Smooth muscle cell (in vitro differentiated cells): ENCODE measurements around the gene TBC1D16. TPM values are rescaled to one million over a fixed set of nuclear protein-coding genes. Genes with fewer than 3 reads are reported as not detected.

Experiments
- DNase-seq: peaks from one replicate; lab custom pipeline; 2025; ENCODE audit not compliant: unreplicated experiment; lab: John Stamatoyannopoulos, UW
- H2AFZ ChIP-seq: fragments of 200-600 bp; sonication (generic); 2 replicates; pipeline ENCODE4 v1.6.0; 2016; ENCODE audit warnings: antibody characterized with exemption, low read depth, mild to moderate bottlenecking
- H3F3A ChIP-seq: fragments of 200-600 bp; sonication (generic); 2 replicates; pipeline ENCODE4 v1.6.0; 2017; ENCODE audit warnings: antibody characterized with exemption, low read depth
- H3K27ac ChIP-seq: fragments of 200-600 bp; sonication (generic); 2 replicates; pipeline ENCODE4 v1.5.1; 2016; ENCODE audit warnings: low read depth, mild to moderate bottlenecking
- H3K27me3 ChIP-seq: fragments of 200-600 bp; sonication (generic); 2 replicates; pipeline ENCODE4 v1.6.1; 2016; ENCODE audit warnings: low read depth, mild to moderate bottlenecking
- H3K36me3 ChIP-seq: fragments of 200-600 bp; sonication (generic); 2 replicates; pipeline ENCODE4 v1.5.1; 2016; ENCODE audit warnings: low read depth
- H3K4me1 ChIP-seq: fragments of 200-600 bp; sonication (generic); 2 replicates; pipeline ENCODE4 v1.5.1; 2016; ENCODE audit warnings: low read depth
- H3K4me2 ChIP-seq: fragments of 200-600 bp; sonication (generic); 2 replicates; pipeline ENCODE4 v1.6.0; 2016; ENCODE audit warnings: mild to moderate bottlenecking
- H3K4me3 ChIP-seq: fragments of 200-600 bp; sonication (generic); 2 replicates; pipeline ENCODE4 v1.5.1; 2016; ENCODE audit warnings: mild to moderate bottlenecking
- H3K79me2 ChIP-seq: fragments of 200-600 bp; sonication (generic); 2 replicates; pipeline ENCODE4 v1.6.0; 2016; ENCODE audit warnings: low read depth, mild to moderate bottlenecking
- H3K9ac ChIP-seq: fragments of 200-600 bp; sonication (generic); 2 replicates; pipeline ENCODE4 v1.6.0; 2016; ENCODE audit warnings: low read depth
- H3K9me3 ChIP-seq: fragments of 200-600 bp; sonication (generic); replicated peaks from 2 replicates; pipeline ENCODE4 v1.5.1; 2016; ENCODE audit warnings: low read depth
- H4K20me1 ChIP-seq: fragments of 200-600 bp; sonication (generic); 2 replicates; pipeline ENCODE4 v1.6.0; 2016; ENCODE audit warnings: low read depth
- WGBS: methylation state at CpG from one replicate; pipeline ENCODE4 v1.1.7; 2016; ENCODE audit warnings: low lambda C conversion rate; 5-methylcytosine and 5-hydroxymethylcytosine counted together
- polyA plus RNA-seq: library from polyadenylated mRNA; unstranded; fragments of >200 nt; fragmentation: Nextera tagmentation; extraction: Ambion mirVana; gene quantifications from 2 replicates; pipeline ENCODE4 v1.2.1, GENCODE V29; 2016
- total RNA-seq: library from RNA; depleted of rRNA; stranded (reverse); fragments of >200 nt; gene quantifications from 2 replicates; pipeline ENCODE4 v1.2.3, GENCODE V29; 2014
- TF ChIP-seq, protein P1 (sequence below): fragments of 200-600 bp; sonication (generic); IDR thresholded peaks from 2 replicates; pipeline ENCODE4 v1.5.1; 2017; ENCODE audit warnings: borderline replicate concordance, mild to moderate bottlenecking, antibody characterized with exemption; ENCODE audit not compliant: insufficient read depth, poor library complexity, severe bottlenecking

The TBC1D16 gene
- total and polyA plus RNA-seq, 2 experiments from 2014 or later: 17.4 to 24.6 TPM

DNA sequence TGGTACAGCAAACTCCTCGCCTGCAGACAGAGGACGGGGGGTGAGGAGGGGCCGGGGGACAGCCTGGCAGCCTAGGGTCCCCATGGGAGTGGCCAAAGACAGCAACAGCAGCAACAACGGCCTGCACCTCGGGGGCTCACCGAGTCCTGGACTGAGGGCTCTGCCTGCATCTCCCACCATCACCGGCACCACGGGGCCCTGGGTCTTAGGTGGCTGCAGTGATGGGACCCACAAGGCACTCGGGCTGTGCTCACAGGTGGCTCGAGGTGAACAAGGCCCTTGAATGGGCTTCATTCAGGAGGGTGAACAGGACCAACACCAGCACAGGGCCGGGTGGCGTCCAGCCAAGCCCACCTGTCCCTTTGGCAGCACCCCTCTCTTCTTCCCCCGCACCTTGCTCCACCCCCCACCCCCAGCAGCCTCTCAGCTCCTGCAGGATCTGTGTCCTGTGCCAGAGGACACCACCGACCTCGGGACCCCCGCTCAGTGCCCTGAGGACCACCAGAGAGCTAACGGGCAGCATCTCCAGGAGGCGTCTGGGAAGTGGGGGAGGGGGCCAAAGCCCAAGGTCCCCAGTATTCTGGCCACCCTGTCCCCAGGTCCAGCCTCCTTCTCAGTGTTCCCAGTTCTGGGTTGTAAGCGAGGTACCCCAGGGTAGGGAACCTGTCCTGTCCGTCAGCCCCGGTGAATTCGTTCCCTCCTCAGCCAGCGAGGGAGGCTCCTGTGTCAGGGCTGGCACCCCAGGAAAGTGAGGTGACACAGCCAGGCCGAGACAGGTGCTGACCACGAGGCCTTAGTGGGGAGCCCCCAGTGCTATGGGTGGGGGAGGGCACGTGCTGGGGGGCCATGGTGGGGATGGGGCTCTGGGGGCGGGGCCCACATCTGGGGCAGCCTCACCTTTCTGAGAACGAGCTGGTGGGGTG, 94.3 kb downstream of the TBC1D16 start:
- TF ChIP-seq, protein P1, sequence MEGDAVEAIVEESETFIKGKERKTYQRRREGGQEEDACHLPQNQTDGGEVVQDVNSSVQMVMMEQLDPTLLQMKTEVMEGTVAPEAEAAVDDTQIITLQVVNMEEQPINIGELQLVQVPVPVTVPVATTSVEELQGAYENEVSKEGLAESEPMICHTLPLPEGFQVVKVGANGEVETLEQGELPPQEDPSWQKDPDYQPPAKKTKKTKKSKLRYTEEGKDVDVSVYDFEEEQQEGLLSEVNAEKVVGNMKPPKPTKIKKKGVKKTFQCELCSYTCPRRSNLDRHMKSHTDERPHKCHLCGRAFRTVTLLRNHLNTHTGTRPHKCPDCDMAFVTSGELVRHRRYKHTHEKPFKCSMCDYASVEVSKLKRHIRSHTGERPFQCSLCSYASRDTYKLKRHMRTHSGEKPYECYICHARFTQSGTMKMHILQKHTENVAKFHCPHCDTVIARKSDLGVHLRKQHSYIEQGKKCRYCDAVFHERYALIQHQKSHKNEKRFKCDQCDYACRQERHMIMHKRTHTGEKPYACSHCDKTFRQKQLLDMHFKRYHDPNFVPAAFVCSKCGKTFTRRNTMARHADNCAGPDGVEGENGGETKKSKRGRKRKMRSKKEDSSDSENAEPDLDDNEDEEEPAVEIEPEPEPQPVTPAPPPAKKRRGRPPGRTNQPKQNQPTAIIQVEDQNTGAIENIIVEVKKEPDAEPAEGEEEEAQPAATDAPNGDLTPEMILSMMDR: no peak
- Histone ChIP-seq H3K9me3 (no peaks in the 10 kb centered on the region), H4K20me1 (no peaks in the 10 kb centered on the region), H3K4me1 (no peaks in the 10 kb centered on the region), H2AFZ (no peak overlapping the region), H3K4me3 (no peak overlapping the region), H3K4me2 (no peak overlapping the region), H3K27ac (no peak overlapping the region), H3K27me3 (no peaks in the 10 kb centered on the region), H3K9ac (no peak overlapping the region), H3K36me3 (no peaks in the 10 kb centered on the region), H3F3A (no peaks in the 10 kb centered on the region), H3K79me2 (no peaks in the 10 kb centered on the region)
- no peak for DNase-seq
- 95% methylated on average over 25 of the region's 28 CpGs for WGBS

DNA sequence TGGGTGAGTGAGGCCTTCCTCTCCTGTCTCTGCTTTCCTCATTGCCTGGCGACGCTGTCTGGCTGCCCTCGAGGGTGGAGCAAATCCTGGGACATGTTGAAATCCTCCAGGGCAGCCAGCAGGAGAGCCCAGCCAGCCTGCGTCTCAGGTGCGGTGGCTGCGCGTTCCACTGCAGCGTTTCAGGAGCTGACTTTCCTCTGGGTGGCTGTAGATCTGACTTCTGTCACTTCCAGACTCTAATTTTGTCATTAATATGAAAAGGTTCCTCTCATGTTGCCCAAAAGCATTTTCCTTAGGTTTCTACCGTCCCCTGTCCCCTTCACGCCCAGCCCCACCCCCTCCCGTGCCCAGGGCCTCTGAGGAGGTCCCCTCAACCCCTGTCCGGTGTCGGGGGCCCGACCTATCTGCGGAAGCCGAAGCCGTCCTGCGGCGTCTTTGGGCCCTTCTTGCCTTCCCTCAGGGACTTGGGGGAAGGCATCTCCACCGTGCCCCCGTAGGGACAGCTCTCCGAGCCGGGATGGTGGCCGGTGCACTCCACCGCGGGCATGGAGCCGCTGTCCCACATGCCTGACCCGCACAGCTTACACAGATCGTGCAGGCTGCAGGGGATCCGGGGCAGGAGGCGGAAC, 95.1 kb downstream of the TBC1D16 start:
- no peaks in the 10 kb centered on the region for H3K27me3 ChIP-seq
- no peaks in the 10 kb centered on the region for H3K9me3 ChIP-seq
- H2AFZ ChIP-seq: no peak overlapping the region
- H3K4me2 ChIP-seq: no peak overlapping the region
- WGBS: 96% methylated on average over 30 of the region's 31 CpGs
- H4K20me1 ChIP-seq: no peaks in the 10 kb centered on the region
- no peaks in the 10 kb centered on the region for H3F3A ChIP-seq
- no peak overlapping the region for H3K27ac ChIP-seq
- H3K79me2 ChIP-seq: no peaks in the 10 kb centered on the region
- DNase-seq: no peak
- no peak overlapping the region for H3K4me3 ChIP-seq
- TF ChIP-seq, protein P1: no peak
- H3K4me1 ChIP-seq: no peaks in the 10 kb centered on the region
- no peaks in the 10 kb centered on the region for H3K36me3 ChIP-seq
- H3K9ac ChIP-seq: no peak overlapping the region

DNA sequence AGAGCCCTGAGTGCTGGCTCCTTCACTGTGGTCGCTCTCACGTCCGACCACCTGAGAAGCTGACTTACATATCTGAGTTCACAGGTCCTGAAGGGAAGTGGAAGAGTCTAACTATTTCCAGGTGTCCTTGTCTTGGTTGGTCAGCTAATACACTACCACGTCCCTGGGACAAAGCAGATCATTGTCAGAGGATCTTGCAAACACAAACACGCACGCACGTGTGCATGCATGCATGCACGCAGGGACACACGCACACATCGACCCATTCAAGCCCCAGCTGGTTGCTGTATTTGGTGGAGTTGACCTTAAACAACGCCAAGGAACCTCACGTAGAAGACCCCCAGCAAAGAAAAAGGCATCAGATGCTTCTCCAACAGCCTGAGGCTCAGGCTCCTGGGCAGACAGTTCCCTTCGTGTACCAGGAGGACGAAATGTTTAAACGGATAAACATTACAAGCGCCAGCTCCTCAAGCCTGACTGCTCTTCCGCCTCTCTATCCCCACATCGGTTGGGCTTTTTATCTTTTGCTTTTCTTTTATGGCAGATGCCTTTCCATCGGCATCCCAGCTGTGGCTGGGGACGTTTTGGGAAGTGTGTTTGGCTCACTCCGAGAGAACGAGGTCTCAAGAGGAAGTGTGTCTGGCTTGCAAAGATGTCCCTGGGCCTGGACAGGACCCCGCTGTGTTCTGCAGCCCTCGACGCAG, 95.8 kb downstream of the TBC1D16 start:
- H3K4me3 ChIP-seq: no peak overlapping the region
- H2AFZ ChIP-seq: no peak overlapping the region
- no peak overlapping the region for H3K27ac ChIP-seq
- H3K27me3 ChIP-seq: no peaks in the 10 kb centered on the region
- H3F3A ChIP-seq: no peaks in the 10 kb centered on the region
- no peaks in the 10 kb centered on the region for H3K4me1 ChIP-seq
- TF ChIP-seq, protein P1: no peak
- 83% methylated on average over 25 of the region's 25 CpGs for WGBS
- H4K20me1 ChIP-seq: no peaks in the 10 kb centered on the region
- H3K9ac ChIP-seq: no peak overlapping the region
- no peaks in the 10 kb centered on the region for H3K79me2 ChIP-seq
- H3K36me3 ChIP-seq: no peaks in the 10 kb centered on the region
- DNase-seq: no peak
- H3K4me2 ChIP-seq: no peak overlapping the region
- H3K9me3 ChIP-seq: no peaks in the 10 kb centered on the region
